PFSK-1 (cell line): Measurements from ENCODE around the gene AKAP13.

Experiments
- FOXP2 ChIP-seq: optimal IDR thresholded peaks from 2 replicates; pipeline ENCODE3; 2011; ENCODE audit warnings: borderline replicate concordance, control low read depth, inconsistent platforms; ENCODE audit not compliant: insufficient read depth; ENCODE audit errors: extremely low read length, extremely low read depth
- SIN3A ChIP-seq: IDR thresholded peaks from 2 replicates; pipeline ENCODE4 v1.6.1; 2012; ENCODE audit warnings: mild to moderate bottlenecking, low read length, moderate library complexity, borderline replicate concordance; ENCODE audit not compliant: insufficient read depth

DNA sequence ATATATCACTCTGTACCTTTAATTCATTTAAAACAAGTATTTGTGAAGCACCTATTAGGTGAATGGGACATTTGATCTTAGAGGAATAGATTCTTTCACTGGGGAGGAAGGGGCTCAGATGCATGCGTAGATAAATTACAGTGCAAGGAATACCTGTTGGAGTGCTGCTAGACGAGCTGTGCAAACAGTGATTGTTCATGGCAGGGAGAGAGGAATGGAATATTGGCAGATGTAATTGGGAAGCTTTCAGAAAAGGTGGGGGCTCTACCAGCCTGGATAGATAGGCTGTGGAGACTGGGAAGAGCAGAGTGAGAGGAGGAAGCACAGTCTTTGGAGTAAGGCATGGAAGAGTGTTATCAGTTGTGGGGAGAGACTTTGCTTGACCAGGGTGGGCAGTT, 116.8 kb downstream of the AKAP13 start:
- TF ChIP-seq FOXP2 (no peak), SIN3A (no peak)
